Common myeloid progenitor, CD34-positive (primary cell): ENCODE data around the gene CASP2.

Source experiments
- CTCF ChIA-PET: fragments of 350-600 bp; sonication (Branson Sonifier 250); formaldehyde crosslinking; loops from one replicate; lab custom pipeline; 2021; ENCODE audit warnings: antibody characterized with exemption; lab: Charles Lee
- POLR2A ChIA-PET: fragments of 350-600 bp; sonication (Branson Sonifier 250); formaldehyde crosslinking; loops from one replicate; lab custom pipeline; 2021; ENCODE audit warnings: antibody characterized with exemption; lab: Charles Lee
- DNase-seq, 3 donors: peaks; one replicate each; pipeline versions ENCODE4 v3.0.0 to v3.0.0-alpha.2; 2013
- H3K27ac ChIP-seq, 2 experiments: 1 replicate in 1 of 2; 2 replicates in 1 of 2; pipeline ENCODE4 v1.7.0; 2013; ENCODE audit warnings: inconsistent platforms in 2 of 2, low read length in 2 of 2, mild to moderate bottlenecking in 2 of 2, low read depth in 1 of 2, moderate library complexity in 1 of 2; ENCODE audit not compliant: severe bottlenecking in 2 of 2, insufficient read depth in 1 of 2, poor library complexity in 1 of 2
- H3K27me3 ChIP-seq, 5 experiments: replicated peaks in 2 of 5; 1 replicate in 3 of 5; 2 replicates in 2 of 5; pipeline versions ENCODE4 v1.6.1 to v1.7.0; 2013; ENCODE audit warnings: low read length in 4 of 5, mild to moderate bottlenecking in 2 of 5, moderate library complexity in 2 of 5, inconsistent platforms in 1 of 5; ENCODE audit not compliant: insufficient read depth in 5 of 5, control insufficient read depth in 4 of 5
- H3K36me3 ChIP-seq, 4 experiments: 1 replicate in 2 of 4; 2 replicates in 2 of 4; pipeline versions ENCODE4 v1.6.1 to v1.7.0; 2013; ENCODE audit warnings: low read length in 3 of 4, control low read depth in 1 of 4, mild to moderate bottlenecking in 1 of 4; ENCODE audit not compliant: control insufficient read depth in 4 of 4, insufficient read depth in 4 of 4
- H3K4me1 ChIP-seq, 4 experiments: 1 replicate in 3 of 4; 2 replicates in 1 of 4; pipeline versions ENCODE4 v1.6.1 to v1.7.1; 2013; ENCODE audit warnings: low read length in 3 of 4, mild to moderate bottlenecking in 3 of 4, control low read depth in 1 of 4, inconsistent platforms in 1 of 4, moderate library complexity in 1 of 4; ENCODE audit not compliant: control insufficient read depth in 4 of 4, insufficient read depth in 4 of 4; ENCODE audit errors: control extremely low read depth in 1 of 4
- H3K4me3 ChIP-seq, 7 experiments: 1 replicate in 4 of 7; 2 replicates in 3 of 7; pipeline versions ENCODE4 v1.5.1 to v1.7.0; 2013; ENCODE audit warnings: mild to moderate bottlenecking in 7 of 7, low read length in 6 of 7, moderate library complexity in 6 of 7, inconsistent platforms in 2 of 7, low read depth in 2 of 7, control low read depth in 1 of 7; ENCODE audit not compliant: insufficient read depth in 4 of 7, control insufficient read depth in 1 of 7; ENCODE audit errors: extremely low read depth in 1 of 7
- H3K9me3 ChIP-seq, 5 experiments: 1 replicate in 4 of 5; 2 replicates in 1 of 5; pipeline versions ENCODE4 v1.6.1 to v1.7.1; 2013; ENCODE audit warnings: low read length in 4 of 5, mild to moderate bottlenecking in 2 of 5, inconsistent platforms in 1 of 5, low read depth in 1 of 5, moderate library complexity in 1 of 5; ENCODE audit not compliant: control insufficient read depth in 4 of 5, insufficient read depth in 2 of 5; ENCODE audit errors: control extremely low read depth in 1 of 5
- WGBS: methylation state at CpG from one replicate; pipeline ENCODE4 v1.1.5; 2013; ENCODE audit not compliant: insufficient coverage; 5-methylcytosine and 5-hydroxymethylcytosine counted together

Gene CASP2

GRCh38 chr7:143279186-143280098 lies 8.7 kb upstream of the CASP2 start:
- Histone ChIP-seq H3K4me1 (peaks cover 0 to 19% (median 13%) of the 10 kb centered on the region in 4 experiments), H3K9me3 (no peaks in the 10 kb centered on the region), H3K36me3 (no peaks in the 10 kb centered on the region), H3K27me3 (no peaks in the 10 kb centered on the region), H3K4me3 (no peak overlapping the region), H3K27ac (peak overlapping the region in 1 of 2 experiments; percentile 49)
- WGBS = 75% methylated on average over 4 of the region's 8 CpGs
- ChIA-PET CTCF (interaction anchor here (0.6 to 2.7 kb wide), 12 partner anchors 9 to 711 kb away, joined by 3 to 19 read pairs (median 3); partner anchors contain the start of genes CASP2 and GSTK1), POLR2A (interaction anchor here (1.2 kb wide), 2 partner anchors 9 to 16 kb away, joined by 3 to 4 read pairs; partner anchors contain the start of genes CASP2 and GSTK1)
- peak in 2 of 3 donors; percentile 61 to 72 for DNase-seq

- no peak overlapping the region for H3K4me3 ChIP-seq
- POLR2A ChIA-PET = interaction anchor here (1.2 kb wide), 2 partner anchors 8 to 17 kb away, joined by 3 to 4 read pairs; partner anchors contain the start of genes CASP2 and GSTK1
These were observed 8.0 kb upstream of the CASP2 start for GRCh38 chr7:143280160-143280559.

GRCh38 chr7:143280566-143280965 lies 7.6 kb upstream of the CASP2 start:
- ChIA-PET POLR2A (interaction anchor here (1.2 kb wide), 2 partner anchors 7 to 17 kb away, joined by 3 to 4 read pairs; partner anchors contain the start of genes CASP2 and GSTK1), CTCF (interaction anchor here (0.7 to 2.7 kb wide), 4 partner anchors 12 to 31 kb away, joined by 3 to 19 read pairs (median 4); no protein-coding TSS in a partner anchor)
- Histone ChIP-seq H3K27me3 (no peaks in the 10 kb centered on the region), H3K36me3 (no peaks in the 10 kb centered on the region), H3K4me3 (no peak overlapping the region), H3K4me1 (peaks cover 0 to 19% (median 13%) of the 10 kb centered on the region in 4 experiments), H3K9me3 (no peaks in the 10 kb centered on the region), H3K27ac (no peak overlapping the region)
- WGBS = 100% methylated on average over 1 of the region's 2 CpGs
- DNase-seq = no peak

More at GRCh38 chr7:143280160-143280559, 8.0 kb upstream of the CASP2 start:
- Histone ChIP-seq H3K27ac (peak overlapping the region in 1 of 2 experiments; percentile 49), H3K27me3 (no peaks in the 10 kb centered on the region), H3K4me1 (peaks cover 0 to 19% (median 13%) of the 10 kb centered on the region in 4 experiments), H3K9me3 (no peaks in the 10 kb centered on the region), H3K36me3 (no peaks in the 10 kb centered on the region)
- no peak for DNase-seq
- 100% methylated on average over 1 of the region's 1 CpG for WGBS
- CTCF ChIA-PET = interaction anchor here (0.6 to 2.7 kb wide), 8 partner anchors 12 to 711 kb away, joined by 3 to 19 read pairs (median 3); no protein-coding TSS in a partner anchor

- POLR2A ChIA-PET = interaction anchor here (0.6 kb wide), 1 partner anchor 28 kb away, joined by 5 read pairs; no protein-coding TSS in a partner anchor
- Histone ChIP-seq H3K27me3 (no peaks in the 10 kb centered on the region), H3K36me3 (no peaks in the 10 kb centered on the region), H3K9me3 (no peaks in the 10 kb centered on the region), H3K4me3 (no peak overlapping the region), H3K4me1 (peaks cover 0 to 19% (median 13%) of the 10 kb centered on the region in 4 experiments), H3K27ac (no peak overlapping the region)
- CTCF ChIA-PET = interaction anchor here (1.6 kb wide), 1 partner anchor 100 kb away, joined by 6 read pairs; the partner anchor contains the start of gene ZYX
- 100% methylated on average over 1 of the region's 2 CpGs for WGBS
- DNase-seq = no peak
These were observed 6.6 kb upstream of the CASP2 start for GRCh38 chr7:143281529-143281928.

- 98% methylated on average over 6 of the region's 8 CpGs for WGBS
- CTCF ChIA-PET = interaction anchor here (1.6 kb wide), 1 partner anchor 99 kb away, joined by 6 read pairs; the partner anchor contains the start of gene ZYX
- Histone ChIP-seq H3K9me3 (no peaks in the 10 kb centered on the region), H3K4me3 (no peak overlapping the region), H3K27ac (no peak overlapping the region), H3K4me1 (peaks cover 0 to 19% (median 13%) of the 10 kb centered on the region in 4 experiments), H3K36me3 (no peaks in the 10 kb centered on the region), H3K27me3 (no peaks in the 10 kb centered on the region)
- no peak for DNase-seq
- POLR2A ChIA-PET = interaction anchor here (0.6 kb wide), 1 partner anchor 27 kb away, joined by 5 read pairs; no protein-coding TSS in a partner anchor
These were observed 6.0 kb upstream of the CASP2 start for GRCh38 chr7:143282124-143282523.

- Histone ChIP-seq H3K4me1 (peaks cover 2 to 21% (median 14%) of the 10 kb centered on the region in 4 experiments), H3K27me3 (no peaks in the 10 kb centered on the region), H3K27ac (no peak overlapping the region), H3K4me3 (no peak overlapping the region), H3K36me3 (no peaks in the 10 kb centered on the region), H3K9me3 (peaks cover 0 to 3% (median 0%) of the 10 kb centered on the region in 5 experiments)
- 100% methylated on average over 4 of the region's 4 CpGs for WGBS
- ChIA-PET POLR2A (no interaction called here), CTCF (interaction anchor here (0.7 to 0.8 kb wide), 2 partner anchors 9 to 22 kb away, joined by 3 read pairs; no protein-coding TSS in a partner anchor)
- no peak for DNase-seq
These were observed 4.8 kb upstream of the CASP2 start for GRCh38 chr7:143283381-143283780.
